Measurements from ENCODE around the gene CTDSP2. TPM values are rescaled to one million over a fixed set of nuclear protein-coding genes. Genes with fewer than 3 reads are reported as not detected.
"Not testable (repeated sequence)": the region's sequence is repeated elsewhere in the genome, so short reads cannot be mapped to it uniquely, and the experiment has no call there.

Gene CTDSP2
- polyA plus RNA-seq, 3 donors = 59.1 to 148 (median 70.2) TPM

DNA sequence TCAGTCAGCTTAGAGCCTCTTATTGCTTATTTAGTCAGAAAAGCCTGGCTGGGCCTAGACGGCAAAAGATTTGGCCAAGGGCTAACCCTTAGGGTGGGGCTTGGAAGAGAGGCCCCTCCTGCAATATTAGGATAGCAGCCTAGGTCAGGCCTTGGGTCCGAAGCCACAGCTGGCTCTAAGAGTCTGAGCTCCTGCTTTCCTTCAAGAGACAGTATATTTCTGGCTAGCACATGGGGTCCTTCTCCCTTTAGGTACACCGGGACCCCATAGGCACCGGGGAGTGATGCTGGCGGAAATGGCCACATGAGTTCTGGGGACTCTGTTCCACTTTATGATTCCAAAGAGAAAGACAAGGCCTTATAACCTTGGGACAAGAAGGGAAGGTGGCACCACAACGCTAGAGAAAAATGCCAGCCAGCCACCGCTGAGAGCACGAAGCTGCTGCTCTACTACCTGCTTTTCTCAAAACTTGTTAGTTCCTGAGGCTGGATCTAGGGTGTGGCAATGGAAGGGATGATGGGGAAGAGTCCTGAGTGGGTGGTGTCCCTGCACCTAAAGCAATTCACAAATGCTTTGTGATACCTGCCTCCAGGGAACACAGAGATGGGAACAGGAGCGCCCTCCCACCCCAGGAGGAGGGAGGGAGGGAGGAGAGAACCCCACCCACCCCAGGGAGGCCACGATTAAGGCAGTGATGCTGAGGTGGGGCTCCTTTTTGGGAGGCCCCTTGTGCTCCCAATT, 24.9 kb downstream of the CTDSP2 start:
- no peak for DNase-seq
- no peaks in the 10 kb centered on the region for H3K9me3 Mint-ChIP-seq
- no peak overlapping the region for H3K4me3 Mint-ChIP-seq
- H3K27ac Mint-ChIP-seq = no peak overlapping the region
- Histone ChIP-seq H3K27ac (ENCODE audit: low read depth in 1 of 2, low read length in 2 of 2) (no peak overlapping the region), H2AFZ (ENCODE audit: insufficient read depth, low read depth, low read length, poor library complexity, severe bottlenecking) (no peak overlapping the region), H3K4me3 (replicated peaks in 1 of 3; ENCODE audit: low read depth in 2 of 3, low read length in 3 of 3) (no peak overlapping the region), H3K36me3 (replicated peaks in 1 of 2; ENCODE audit: control insufficient read depth in 1 of 2, insufficient read depth in 2 of 2, low read length in 2 of 2) (peaks cover 66 to 73% of the 10 kb centered on the region in 2 donors), H3K9ac (ENCODE audit: insufficient read depth, low read length, poor library complexity, severe bottlenecking) (no peak overlapping the region), H3K79me2 (ENCODE audit: insufficient read depth, low read length) (peaks cover 2% of the 10 kb centered on the region), H3K9me3 (replicated peaks in 1 of 2; ENCODE audit: control insufficient read depth in 1 of 2, insufficient read depth in 1 of 2, low read length in 2 of 2) (no peaks in the 10 kb centered on the region), H3K4me2 (replicated peaks; ENCODE audit: extremely low read depth, low read length, poor library complexity, severe bottlenecking) (no peak overlapping the region), H3K4me1 (ENCODE audit: control insufficient read depth in 1 of 2, insufficient read depth in 2 of 2, low read length in 2 of 2) (peaks cover 13% of the 10 kb centered on the region in 2 donors), H3K27me3 (ENCODE audit: control insufficient read depth in 2 of 2, insufficient read depth in 2 of 2, low read length in 2 of 2) (no peaks in the 10 kb centered on the region), H4K20me1 (ENCODE audit: insufficient read depth, low read length) (peaks cover 96% of the 10 kb centered on the region)
- H3K36me3 Mint-ChIP-seq = peaks cover 68 to 81% of the 10 kb centered on the region in 2 donors
- H3K4me1 Mint-ChIP-seq = peaks cover 22% of the 10 kb centered on the region
- TF ChIP-seq, protein P1, sequence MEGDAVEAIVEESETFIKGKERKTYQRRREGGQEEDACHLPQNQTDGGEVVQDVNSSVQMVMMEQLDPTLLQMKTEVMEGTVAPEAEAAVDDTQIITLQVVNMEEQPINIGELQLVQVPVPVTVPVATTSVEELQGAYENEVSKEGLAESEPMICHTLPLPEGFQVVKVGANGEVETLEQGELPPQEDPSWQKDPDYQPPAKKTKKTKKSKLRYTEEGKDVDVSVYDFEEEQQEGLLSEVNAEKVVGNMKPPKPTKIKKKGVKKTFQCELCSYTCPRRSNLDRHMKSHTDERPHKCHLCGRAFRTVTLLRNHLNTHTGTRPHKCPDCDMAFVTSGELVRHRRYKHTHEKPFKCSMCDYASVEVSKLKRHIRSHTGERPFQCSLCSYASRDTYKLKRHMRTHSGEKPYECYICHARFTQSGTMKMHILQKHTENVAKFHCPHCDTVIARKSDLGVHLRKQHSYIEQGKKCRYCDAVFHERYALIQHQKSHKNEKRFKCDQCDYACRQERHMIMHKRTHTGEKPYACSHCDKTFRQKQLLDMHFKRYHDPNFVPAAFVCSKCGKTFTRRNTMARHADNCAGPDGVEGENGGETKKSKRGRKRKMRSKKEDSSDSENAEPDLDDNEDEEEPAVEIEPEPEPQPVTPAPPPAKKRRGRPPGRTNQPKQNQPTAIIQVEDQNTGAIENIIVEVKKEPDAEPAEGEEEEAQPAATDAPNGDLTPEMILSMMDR (IDR thresholded peaks at IDR 0.05) = no peak
- 97% methylated on average over 7 of the region's 10 CpGs for WGBS (ENCODE audit: insufficient coverage)
- H3K27me3 Mint-ChIP-seq (ENCODE audit: low read depth in 3 of 3) = peaks cover 0 to 3% (median 1%) of the 10 kb centered on the region in 3 donors
- intact Hi-C loops (cut with micrococcal nuclease) = no loop called here

DNA sequence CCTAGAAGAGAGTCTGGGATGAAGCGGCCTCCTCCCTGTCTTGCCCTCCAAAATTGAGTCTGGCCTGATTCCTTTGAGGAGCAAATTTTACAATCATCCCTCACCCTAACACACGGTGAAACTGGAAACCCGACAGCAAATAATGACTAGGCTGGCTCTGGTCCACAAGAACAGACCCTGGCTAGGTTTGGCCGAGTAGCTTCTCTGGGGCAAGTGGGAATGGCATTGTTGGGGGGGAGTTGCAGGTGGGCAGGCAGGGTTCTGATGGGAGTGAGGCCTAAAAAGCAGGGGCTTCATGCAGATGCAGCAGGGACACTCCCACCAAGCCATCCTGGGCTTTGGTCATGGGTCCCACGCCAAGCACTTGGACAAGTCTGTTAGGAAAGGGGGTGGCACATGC, 25.5 kb downstream of the CTDSP2 start:
- H3K9me3 Mint-ChIP-seq; H3K27me3 ChIP-seq (ENCODE audit: control insufficient read depth in 2 of 2, insufficient read depth in 2 of 2, low read length in 2 of 2); H3K9me3 ChIP-seq (replicated peaks in 1 of 2; ENCODE audit: control insufficient read depth in 1 of 2, insufficient read depth in 1 of 2, low read length in 2 of 2); H3K27me3 Mint-ChIP-seq (ENCODE audit: low read depth in 3 of 3); H2AFZ ChIP-seq (ENCODE audit: insufficient read depth, low read depth, low read length, poor library complexity, severe bottlenecking); H3K9ac ChIP-seq (ENCODE audit: insufficient read depth, low read length, poor library complexity, severe bottlenecking); H3K4me3 Mint-ChIP-seq; H3K27ac ChIP-seq (ENCODE audit: low read depth in 1 of 2, low read length in 2 of 2); DNase-seq; H3K4me2 ChIP-seq (replicated peaks; ENCODE audit: extremely low read depth, low read length, poor library complexity, severe bottlenecking); H3K79me2 ChIP-seq (ENCODE audit: insufficient read depth, low read length); intact Hi-C loops (cut with micrococcal nuclease); H3K4me3 ChIP-seq (replicated peaks in 1 of 3; ENCODE audit: low read depth in 2 of 3, low read length in 3 of 3): not testable (repeated sequence)
- H3K36me3 ChIP-seq (replicated peaks in 1 of 2; ENCODE audit: control insufficient read depth in 1 of 2, insufficient read depth in 2 of 2, low read length in 2 of 2) = peaks cover 60 to 67% of the 10 kb centered on the region in 2 donors
- 100% methylated on average over 1 of the region's 5 CpGs for WGBS (ENCODE audit: insufficient coverage)
- H3K4me1 Mint-ChIP-seq = peaks cover 28% of the 10 kb centered on the region
- H4K20me1 ChIP-seq (ENCODE audit: insufficient read depth, low read length) = peaks cover 96% of the 10 kb centered on the region
- peaks cover 61 to 74% of the 10 kb centered on the region in 2 donors for H3K36me3 Mint-ChIP-seq
- H3K27ac Mint-ChIP-seq = peak overlapping the region in 2 of 7 donors; percentile 18 to 37
- peaks cover 19 to 20% of the 10 kb centered on the region in 2 donors for H3K4me1 ChIP-seq (ENCODE audit: control insufficient read depth in 1 of 2, insufficient read depth in 2 of 2, low read length in 2 of 2)

DNA sequence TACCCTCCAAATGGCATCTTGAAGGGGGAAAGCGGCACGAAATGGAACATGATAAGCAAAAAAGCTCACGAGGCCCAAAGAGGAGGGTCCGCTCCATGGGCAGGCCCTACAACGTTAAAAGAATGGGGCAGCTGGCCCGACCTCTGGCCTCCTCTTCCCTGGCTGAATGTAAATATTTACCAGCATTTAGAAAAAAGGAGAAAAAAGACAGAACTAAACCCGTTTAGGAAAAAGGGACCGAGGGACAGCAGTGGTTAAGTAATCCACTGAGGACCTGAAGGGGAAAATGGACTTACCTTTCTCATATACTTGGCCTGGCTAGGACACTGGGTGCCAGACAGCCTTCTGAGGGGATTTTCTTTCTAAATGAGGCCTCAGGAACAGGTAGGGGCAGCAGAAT, 26.4 kb downstream of the CTDSP2 start:
- DNase-seq; H3K27me3 ChIP-seq (ENCODE audit: control insufficient read depth in 2 of 2, insufficient read depth in 2 of 2, low read length in 2 of 2); H3K4me3 Mint-ChIP-seq; intact Hi-C loops (cut with micrococcal nuclease); H3K9ac ChIP-seq (ENCODE audit: insufficient read depth, low read length, poor library complexity, severe bottlenecking); H3K79me2 ChIP-seq (ENCODE audit: insufficient read depth, low read length); H3K4me2 ChIP-seq (replicated peaks; ENCODE audit: extremely low read depth, low read length, poor library complexity, severe bottlenecking); H3K9me3 ChIP-seq (replicated peaks in 1 of 2; ENCODE audit: control insufficient read depth in 1 of 2, insufficient read depth in 1 of 2, low read length in 2 of 2); H2AFZ ChIP-seq (ENCODE audit: insufficient read depth, low read depth, low read length, poor library complexity, severe bottlenecking); H3K4me3 ChIP-seq (replicated peaks in 1 of 3; ENCODE audit: low read depth in 2 of 3, low read length in 3 of 3); H3K27me3 Mint-ChIP-seq (ENCODE audit: low read depth in 3 of 3); H3K27ac ChIP-seq (ENCODE audit: low read depth in 1 of 2, low read length in 2 of 2); H3K9me3 Mint-ChIP-seq: not testable (repeated sequence)
- Histone ChIP-seq H3K36me3 (replicated peaks in 1 of 2; ENCODE audit: control insufficient read depth in 1 of 2, insufficient read depth in 2 of 2, low read length in 2 of 2) (peaks cover 51 to 58% of the 10 kb centered on the region in 2 donors), H3K4me1 (ENCODE audit: control insufficient read depth in 1 of 2, insufficient read depth in 2 of 2, low read length in 2 of 2) (peaks cover 23% of the 10 kb centered on the region in 2 donors), H4K20me1 (ENCODE audit: insufficient read depth, low read length) (peaks cover 94% of the 10 kb centered on the region)
- WGBS (ENCODE audit: insufficient coverage) = no CpG with 5 or more reads among the region's 8 CpGs
- peaks cover 31% of the 10 kb centered on the region for H3K4me1 Mint-ChIP-seq
- peaks cover 53 to 65% of the 10 kb centered on the region in 2 donors for H3K36me3 Mint-ChIP-seq
- H3K27ac Mint-ChIP-seq = peak overlapping the region in 1 of 7 donors; percentile 35

DNA sequence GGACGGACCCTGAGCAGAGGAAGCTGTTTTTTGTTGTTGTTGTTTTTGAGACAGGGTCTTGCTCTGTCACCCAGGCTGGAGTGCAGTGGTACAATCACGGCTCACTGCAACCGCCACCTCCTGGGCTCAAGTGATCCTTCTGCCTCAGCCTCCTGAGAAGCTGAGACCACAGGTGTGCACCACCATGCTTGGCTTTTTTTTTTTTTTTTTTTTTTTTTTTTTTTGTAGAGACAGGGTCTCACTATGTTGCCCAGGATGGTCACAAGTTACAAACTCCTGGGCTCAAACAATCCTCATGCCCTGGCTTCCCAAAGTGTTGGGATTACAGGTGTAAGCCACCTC, 28.6 kb downstream of the CTDSP2 start:
- WGBS (ENCODE audit: insufficient coverage) = 67% methylated on average over 1 of the region's 3 CpGs
- H3K27me3 ChIP-seq (ENCODE audit: control insufficient read depth in 2 of 2, insufficient read depth in 2 of 2, low read length in 2 of 2); intact Hi-C loops (cut with micrococcal nuclease); H3K4me3 Mint-ChIP-seq; H3K9me3 ChIP-seq (replicated peaks in 1 of 2; ENCODE audit: control insufficient read depth in 1 of 2, insufficient read depth in 1 of 2, low read length in 2 of 2); H3K27me3 Mint-ChIP-seq (ENCODE audit: low read depth in 3 of 3); H3K79me2 ChIP-seq (ENCODE audit: insufficient read depth, low read length); DNase-seq; H2AFZ ChIP-seq (ENCODE audit: insufficient read depth, low read depth, low read length, poor library complexity, severe bottlenecking); H3K4me3 ChIP-seq (replicated peaks in 1 of 3; ENCODE audit: low read depth in 2 of 3, low read length in 3 of 3); H3K9me3 Mint-ChIP-seq; H3K9ac ChIP-seq (ENCODE audit: insufficient read depth, low read length, poor library complexity, severe bottlenecking); H3K4me2 ChIP-seq (replicated peaks; ENCODE audit: extremely low read depth, low read length, poor library complexity, severe bottlenecking): not testable (repeated sequence)
- Histone ChIP-seq H3K36me3 (replicated peaks in 1 of 2; ENCODE audit: control insufficient read depth in 1 of 2, insufficient read depth in 2 of 2, low read length in 2 of 2) (peaks cover 30 to 37% of the 10 kb centered on the region in 2 donors), H4K20me1 (ENCODE audit: insufficient read depth, low read length) (peaks cover 72% of the 10 kb centered on the region), H3K27ac (ENCODE audit: low read depth in 1 of 2, low read length in 2 of 2) (peak overlapping the region in 1 of 2 donors; percentile 39), H3K4me1 (ENCODE audit: control insufficient read depth in 1 of 2, insufficient read depth in 2 of 2, low read length in 2 of 2) (peaks cover 23% of the 10 kb centered on the region in 2 donors)
- Mint-ChIP-seq H3K27ac (peak overlapping the region in 1 of 7 donors; percentile 53), H3K4me1 (peaks cover 31% of the 10 kb centered on the region), H3K36me3 (peaks cover 31 to 44% of the 10 kb centered on the region in 2 donors)
